H1 (cell line): ENCODE data around the gene FLOT1. TPM values are rescaled to one million over a fixed set of nuclear protein-coding genes. Genes with fewer than 3 reads are reported as not detected.

ENCODE experiments used
- CTCF ChIA-PET: fragments of 300-600 bp; sonication (Branson Sonifier 250); formaldehyde crosslinking; loops from one replicate; lab custom pipeline; 2021; ENCODE audit not compliant: partially characterized antibody; lab: Charles Lee
- POLR2A ChIA-PET: fragments of 300-600 bp; sonication (Branson Sonifier 250); formaldehyde crosslinking; loops from one replicate; lab custom pipeline; 2021; ENCODE audit warnings: inconsistent platforms; ENCODE audit not compliant: partially characterized antibody; lab: Charles Lee
- DNase-seq, 2 experiments: peaks; one replicate each; pipeline versions ENCODE4 v3.0.0 to v3.0.0-alpha.2; 2010 to 2022; ENCODE audit warnings: low spot score in 2 of 2, low read depth in 1 of 2, mixed read lengths in 1 of 2
- FAIRE-seq: peaks from 2 replicates; lab custom pipeline; 2011; peaks lifted over from hg19 to GRCh38; lab: Jason Lieb, UNC
- H2AFZ ChIP-seq: 2 replicates; pipeline ENCODE4 v1.8.1; 2012; ENCODE audit warnings: low read length, inconsistent platforms
- H2AK5ac ChIP-seq: 2 replicates; pipeline ENCODE4 v1.6.1; 2013; ENCODE audit warnings: low read depth, low read length
- H2BK120ac ChIP-seq: replicated peaks from 2 replicates; pipeline ENCODE3; 2013; ENCODE audit warnings: low read depth, low read length, inconsistent platforms
- H2BK12ac ChIP-seq: 2 replicates; pipeline ENCODE4 v1.6.1; 2013; ENCODE audit warnings: low read depth, low read length
- H2BK15ac ChIP-seq: 2 replicates; pipeline ENCODE4 v1.6.1; 2013; ENCODE audit warnings: low read length
- H2BK20ac ChIP-seq: 2 replicates; pipeline ENCODE4 v1.6.1; 2013; ENCODE audit warnings: low read length
- H2BK5ac ChIP-seq: 2 replicates; pipeline ENCODE4 v1.6.1; 2013; ENCODE audit warnings: low read depth, low read length
- H3K14ac ChIP-seq: 2 replicates; pipeline ENCODE4 v1.6.1; 2013; ENCODE audit warnings: inconsistent platforms; ENCODE audit not compliant: insufficient read length
- H3K18ac ChIP-seq: 2 replicates; pipeline ENCODE4 v1.6.1; 2013; ENCODE audit warnings: low read length; ENCODE audit errors: extremely low read depth
- H3K23ac ChIP-seq: 2 replicates; pipeline ENCODE4 v1.6.1; 2013; ENCODE audit warnings: inconsistent platforms; ENCODE audit not compliant: insufficient read length
- H3K23me2 ChIP-seq: 2 replicates; pipeline ENCODE4 v1.6.1; 2013; ENCODE audit warnings: low read depth, low read length
- H3K27ac ChIP-seq: 2 replicates; pipeline ENCODE4 v1.6.1; 2011; ENCODE audit warnings: low read depth, low read length, inconsistent platforms
- H3K27me3 ChIP-seq, 4 experiments: replicated peaks in 1 of 4; 1 replicate in 1 of 4; 2 replicates in 3 of 4; pipeline versions ENCODE4 v1.6.1 to v1.8.1; 2011 to 2013; ENCODE audit warnings: low read length in 3 of 4, mild to moderate bottlenecking in 3 of 4, inconsistent platforms in 2 of 4, mixed read lengths in 2 of 4, moderate library complexity in 1 of 4; ENCODE audit not compliant: control insufficient read depth in 3 of 4, insufficient read depth in 3 of 4; ENCODE audit errors: extremely low read depth in 1 of 4
- H3K36me3 ChIP-seq, 4 experiments: 2 replicates each; pipeline versions ENCODE4 v1.6.1 to v1.8.1; 2011 to 2013; ENCODE audit warnings: mild to moderate bottlenecking in 4 of 4, low read length in 3 of 4, moderate library complexity in 2 of 4, control low read depth in 1 of 4, inconsistent platforms in 1 of 4; ENCODE audit not compliant: insufficient read depth in 4 of 4, control insufficient read depth in 2 of 4
- H3K4ac ChIP-seq: replicated peaks from 2 replicates; pipeline ENCODE3; 2013; ENCODE audit warnings: low read length, low read depth, mixed read lengths, inconsistent platforms; ENCODE audit not compliant: insufficient read length
- H3K4me1 ChIP-seq, 4 experiments: replicated peaks in 1 of 4; 1 replicate in 1 of 4; 2 replicates in 3 of 4; pipeline versions ENCODE4 v1.6.1 to v1.8.1; 2011 to 2013; ENCODE audit warnings: low read length in 3 of 4, inconsistent platforms in 2 of 4, mixed read lengths in 1 of 4; ENCODE audit not compliant: insufficient read depth in 4 of 4, control insufficient read depth in 3 of 4
- H3K4me2 ChIP-seq, 2 experiments: 2 replicates each; pipeline versions ENCODE4 v1.6.1 to v1.8.1; 2011 to 2013; ENCODE audit warnings: low read depth in 2 of 2, low read length in 2 of 2, control low read depth in 1 of 2, inconsistent platforms in 1 of 2, mild to moderate bottlenecking in 1 of 2; ENCODE audit not compliant: insufficient read depth in 1 of 2
- H3K4me3 ChIP-seq, 4 experiments: fragments of 200-600, 300-600 bp in 1 of 4; sonication (generic), shearing (Covaris generic), sonication (Bioruptor Twin) in 1 of 4; 2 replicates each; pipeline versions ENCODE4 v1.5.1 to v1.8.1; 2011 to 2016; ENCODE audit warnings: low read length in 4 of 4, low read depth in 3 of 4, control low read depth in 2 of 4, inconsistent platforms in 2 of 4, mild to moderate bottlenecking in 2 of 4, mixed read lengths in 1 of 4, moderate library complexity in 1 of 4; ENCODE audit not compliant: insufficient read depth in 2 of 4; ENCODE audit errors: extremely low read depth in 1 of 4
- H3K56ac ChIP-seq: replicated peaks from 2 replicates; pipeline ENCODE3; 2013; ENCODE audit warnings: low read depth, mild to moderate bottlenecking, mixed read lengths, low read length, inconsistent platforms; ENCODE audit not compliant: insufficient read length
- H3K79me1 ChIP-seq: 2 replicates; pipeline ENCODE4 v1.6.1; 2013; ENCODE audit warnings: low read depth, low read length, control low read depth
- H3K79me2 ChIP-seq, 2 experiments: 2 replicates each; pipeline versions ENCODE4 v1.6.1 to v1.8.1; 2012 to 2013; ENCODE audit warnings: low read length in 2 of 2, mild to moderate bottlenecking in 2 of 2, inconsistent platforms in 1 of 2; ENCODE audit not compliant: insufficient read depth in 2 of 2, control insufficient read depth in 1 of 2
- H3K9ac ChIP-seq, 4 experiments: replicated peaks in 1 of 4; 1 replicate in 1 of 4; 2 replicates in 3 of 4; pipeline versions ENCODE4 v1.6.1 to v1.8.1; 2011 to 2013; ENCODE audit warnings: low read depth in 3 of 4, low read length in 3 of 4, control low read depth in 2 of 4, mild to moderate bottlenecking in 2 of 4, moderate library complexity in 2 of 4, inconsistent platforms in 1 of 4; ENCODE audit errors: extremely low read depth in 1 of 4
- H3K9me3 ChIP-seq, 2 experiments: 2 replicates each; pipeline versions ENCODE4 v1.6.1 to v1.8.1; 2012 to 2013; ENCODE audit warnings: mild to moderate bottlenecking in 2 of 2, moderate library complexity in 2 of 2, control low read depth in 1 of 2, inconsistent platforms in 1 of 2, low read depth in 1 of 2, low read length in 1 of 2, mixed read lengths in 1 of 2; ENCODE audit not compliant: insufficient read depth in 2 of 2
- H4K20me1 ChIP-seq, 2 experiments: replicated peaks in 1 of 2; 2 replicates each; pipeline versions ENCODE3 to v1.8.1; 2011 to 2013; ENCODE audit warnings: inconsistent platforms in 2 of 2, low read length in 2 of 2, mild to moderate bottlenecking in 1 of 2; ENCODE audit not compliant: insufficient read depth in 2 of 2, control insufficient read depth in 1 of 2
- H4K5ac ChIP-seq: 2 replicates; pipeline ENCODE4 v1.6.1; 2013; ENCODE audit warnings: low read length, low read depth, mixed read lengths, inconsistent platforms; ENCODE audit not compliant: insufficient read length
- H4K8ac ChIP-seq: 2 replicates; pipeline ENCODE4 v1.8.0; 2013; ENCODE audit warnings: mild to moderate bottlenecking, moderate library complexity, low read length, inconsistent platforms; ENCODE audit not compliant: insufficient read depth; ENCODE audit errors: extremely low read depth
- H4K91ac ChIP-seq: replicated peaks from 2 replicates; pipeline ENCODE3; 2013; ENCODE audit warnings: low read length, mixed read lengths, inconsistent platforms; ENCODE audit not compliant: insufficient read length
- BACH1 ChIP-seq: IDR thresholded peaks from 2 replicates; pipeline ENCODE4 v1.6.1; 2012; ENCODE audit warnings: low read length, improper control_type of control experiment
- FOSL1 ChIP-seq: IDR thresholded peaks from 2 replicates; pipeline ENCODE4 v1.6.1; 2011; ENCODE audit warnings: mild to moderate bottlenecking, low read depth, low read length, moderate library complexity; ENCODE audit not compliant: insufficient read depth
- KDM4A ChIP-seq: IDR thresholded peaks from one replicate; pipeline ENCODE4 v1.7.1; 2012; ENCODE audit warnings: low read depth, mild to moderate bottlenecking, moderate library complexity, low read length, inconsistent platforms; ENCODE audit not compliant: severe bottlenecking
- POLR2A ChIP-seq, 2 experiments: IDR thresholded peaks; 1 replicate in 1 of 2; 2 replicates in 1 of 2; pipeline ENCODE4 v1.6.1; 2011; ENCODE audit warnings: low read depth in 2 of 2, low read length in 2 of 2, mild to moderate bottlenecking in 2 of 2; ENCODE audit errors: control extremely low read depth in 1 of 2
- WGBS, 2 experiments: shearing (Covaris generic) in 1 of 2; methylation state at CpG; one replicate each; pipeline versions ENCODE4 v1.1.6 to v1.1.7; 2013 to 2015; ENCODE audit warnings: low lambda C conversion rate in 2 of 2, mixed read lengths in 2 of 2, inconsistent platforms in 1 of 2, low coverage in 1 of 2, missing lambda C conversion rate in 1 of 2; ENCODE audit not compliant: insufficient replicate concordance in 2 of 2, insufficient coverage in 1 of 2, insufficient read length in 1 of 2; ENCODE audit errors: extremely low coverage in 1 of 2, missing lambda C conversion rate in 1 of 2; 5-methylcytosine and 5-hydroxymethylcytosine counted together
- polyA plus RNA-seq, 7 experiments: library from polyadenylated mRNA; depleted of rRNA in 3 of 7; stranded (reverse) in 5 of 7; unstranded in 2 of 7; fragments of >200 nt in 5 of 7; fragments of 200-250 nt in 2 of 7; gene quantifications; 1 replicate in 5 of 7; 2 replicates in 1 of 7; 4 replicates in 1 of 7; pipeline versions ENCODE4 v1.2.1 to v1.2.3, GENCODE V29; 2011 to 2013; ENCODE audit warnings: missing spikeins in 2 of 7, mixed read lengths in 2 of 7
- total RNA-seq: library from RNA; stranded (reverse); fragmentation: NEBNext Ultra II Directional; extraction: Animal tissue kit (Norgen Biotek cat#: 25700); gene quantifications from 2 replicates; pipeline ENCODE4 v1.2.1, GENCODE V29; 2021

FLOT1 gene
- total and polyA plus RNA-seq, 2 of the 8 experiments (the other 6 are each of a cell fraction or from before 2014, with no cell fraction given): 87.5 to 88.1 TPM

DNA sequence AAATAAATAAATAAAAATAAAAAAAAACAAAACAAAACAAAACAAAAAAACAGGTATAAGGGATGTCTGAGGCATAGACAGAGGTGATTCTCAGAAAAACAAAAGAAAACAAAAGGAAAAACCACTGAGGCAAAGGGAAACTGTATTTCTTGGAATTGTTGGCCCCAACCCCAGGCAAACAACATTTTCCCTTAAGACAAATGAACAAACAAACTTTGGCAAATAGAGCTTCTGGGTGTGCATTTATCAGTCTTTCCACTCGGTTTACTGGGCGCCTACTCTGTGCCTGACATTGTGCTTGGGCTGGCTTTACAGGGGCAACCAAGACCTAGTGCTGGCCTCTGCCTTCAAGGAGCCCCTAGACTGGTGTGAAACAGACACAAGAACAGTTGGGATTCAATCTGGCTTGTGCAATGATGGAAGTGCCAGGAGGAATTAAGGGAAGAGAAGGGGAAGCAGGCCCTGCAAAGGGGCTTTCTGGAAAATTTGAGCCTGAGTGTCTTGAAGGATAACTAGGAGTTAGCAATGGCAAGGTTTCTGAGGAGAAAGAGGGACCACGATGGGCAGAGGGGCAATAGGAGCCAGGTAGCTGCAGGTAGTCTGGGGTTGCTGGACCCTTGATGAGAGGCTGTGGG, 35.6 kb upstream of the FLOT1 start:
- Histone ChIP-seq H3K14ac (no peak overlapping the region), H3K4me2 (no peak overlapping the region), H2BK120ac (no peak overlapping the region), H3K9me3 (no peaks in the 10 kb centered on the region), H2AFZ (no peak overlapping the region), H3K79me2 (no peaks in the 10 kb centered on the region), H2BK5ac (no peak overlapping the region), H2BK12ac (no peak overlapping the region), H4K5ac (no peak overlapping the region), H2BK20ac (no peak overlapping the region), H4K91ac (no peak overlapping the region), H3K79me1 (no peaks in the 10 kb centered on the region), H3K4ac (no peak overlapping the region), H3K4me1 (no peaks in the 10 kb centered on the region), H3K23me2 (no peaks in the 10 kb centered on the region), H2BK15ac (no peak overlapping the region), H3K27me3 (0 out of 7 replicates have a peak, but pooled peaks cover 0 to 3% (median 0%) of the 10 kb centered on the region in 4 experiments), H3K9ac (no peak overlapping the region), H4K8ac (no peak overlapping the region), H3K4me3 (no peak overlapping the region), H4K20me1 (no peaks in the 10 kb centered on the region), H3K56ac (no peak overlapping the region), H3K27ac (no peak overlapping the region), H3K18ac (no peak overlapping the region), H2AK5ac (no peak overlapping the region), H3K36me3 (no peaks in the 10 kb centered on the region), H3K23ac (no peak overlapping the region)
- ChIA-PET CTCF (interaction anchor here (0.6 to 2.1 kb wide), 3 partner anchors 11 to 1194 kb away, joined by 3 to 5 read pairs (median 3); partner anchors contain the start of gene DXO), POLR2A (interaction anchor here (1.6 kb wide), 1 partner anchor 34 kb away, joined by 4 read pairs; the partner anchor contains the start of gene IER3)
- 78% methylated on average over 3 of the region's 3 CpGs; no CpG with 5 or more reads in 1 of the 2 experiments for whole genome bisulfite sequencing, 2 experiments
- FAIRE-seq (no peak), DNase-seq (no peak)
- no peak for TF ChIP-seq BACH1
- TF ChIP-seq KDM4A: no peak
- no peak for TF ChIP-seq POLR2A (IDR thresholded peaks at IDR 0.05; ENCODE audit: control extremely low read depth in 1 of 2, low read depth in 2 of 2, low read length in 2 of 2)
- TF ChIP-seq FOSL1: no peak
